Tibial artery (tissue), 4 donors: ENCODE data around the gene SH3BGRL2.

Experiments used
- DNase-seq, 2 donors: peaks; one replicate each; pipeline ENCODE4 v3.0.0-alpha.2; 2019
- H3K27ac ChIP-seq, 2 donors: fragments of 200-600 bp; sonication (generic) in 1 of 2; 1 replicate in 1 of 2; 2 replicates in 1 of 2; pipeline ENCODE4 v1.5.1; 2018 to 2019; ENCODE audit warnings: mild to moderate bottlenecking in 1 of 2
- H3K27me3 ChIP-seq, 2 donors: fragments of 200-600 bp; sonication (generic) in 1 of 2; one replicate each; pipeline versions ENCODE4 v1.5.1 to v1.6.0; 2016 to 2019
- H3K36me3 ChIP-seq, 3 donors: fragments of 200-600 bp; sonication (generic) in 2 of 3; one replicate each; pipeline ENCODE4 v1.5.1; 2016 to 2019; ENCODE audit warnings: mild to moderate bottlenecking in 2 of 3
- H3K4me1 ChIP-seq, 4 donors: fragments of 200-600 bp; sonication (generic) in 2 of 4; 1 replicate in 3 of 4; 2 replicates in 1 of 4; pipeline ENCODE4 v1.5.1; 2016 to 2019
- H3K4me3 ChIP-seq, 2 donors: fragments of 200-600 bp; sonication (generic) in 1 of 2; 1 replicate in 1 of 2; 2 replicates in 1 of 2; pipeline ENCODE4 v1.5.1; 2018 to 2019; ENCODE audit warnings: mild to moderate bottlenecking in 2 of 2
- H3K9me3 ChIP-seq, 3 donors: fragments of 200-600 bp; sonication (generic) in 1 of 3; one replicate each; pipeline ENCODE4 v1.5.1; 2016 to 2019
- CTCF ChIP-seq, 2 experiments: fragments of 200-600 bp in 1 of 2; fragments of 450-650 bp in 1 of 2; IDR thresholded peaks; one replicate each; pipeline ENCODE4 v1.5.1; 2017 to 2019; ENCODE audit warnings: antibody characterized with exemption in 2 of 2, mild to moderate bottlenecking in 1 of 2, moderate library complexity in 1 of 2
- intact Hi-C: fragments of 100-400 bp; cut with DNase I; formaldehyde crosslinking; loops from one replicate; pipeline ENCODE4 v1.15.0; 2023; ENCODE audit warnings: low total_unique reads

Gene SH3BGRL2

DNA sequence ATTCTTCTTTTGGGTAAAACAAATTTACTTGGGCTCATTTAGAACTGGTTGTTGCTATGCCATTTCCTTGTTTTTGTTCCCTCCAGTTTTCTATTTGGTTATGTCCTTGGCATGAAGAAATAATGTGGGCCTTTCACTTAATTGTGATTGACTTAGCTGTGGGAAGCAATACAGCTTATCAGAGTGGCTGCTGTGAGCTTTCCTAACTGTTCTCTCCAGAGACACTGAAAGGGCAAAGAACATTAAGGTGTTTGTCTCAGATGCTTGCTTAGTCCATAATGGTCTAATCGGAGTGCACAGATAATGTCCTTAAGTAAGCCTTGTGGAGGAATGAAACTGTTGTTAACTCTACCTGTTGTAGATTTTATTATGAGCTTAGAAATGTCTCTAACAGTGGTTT, 56.6 kb downstream of the SH3BGRL2 start:
- intact Hi-C loops: no loop called here
- Histone ChIP-seq H3K4me3 (no peak overlapping the region), H3K4me1 (peaks cover 0 to 4% (median 0%) of the 10 kb centered on the region in 4 donors), H3K9me3 (no peaks in the 10 kb centered on the region), H3K27me3 (no peaks in the 10 kb centered on the region), H3K27ac (no peak overlapping the region), H3K36me3 (no peaks in the 10 kb centered on the region)
- no peak for DNase-seq
- no peak for TF ChIP-seq CTCF (IDR thresholded peaks at IDR 0.05)

DNA sequence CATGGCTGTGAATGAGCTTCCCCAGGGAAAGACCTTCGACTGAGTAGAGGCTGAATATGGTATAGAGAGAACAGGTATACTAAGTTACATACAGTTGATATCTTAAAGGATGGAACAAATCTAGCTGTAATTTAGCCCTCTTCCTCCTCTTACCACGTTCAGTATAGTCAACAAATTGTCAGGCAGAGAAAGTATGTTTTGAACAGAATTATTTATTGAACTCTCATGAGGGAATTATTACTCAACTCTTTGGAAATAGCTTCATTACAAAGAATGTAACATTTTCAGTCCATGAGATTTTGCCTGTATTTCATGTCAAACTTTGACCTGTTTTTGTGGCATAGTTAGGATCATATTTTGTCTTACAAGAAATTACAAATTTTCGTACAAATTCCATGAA, 63.0 kb downstream of the SH3BGRL2 start:
- Histone ChIP-seq H3K9me3 (no peaks in the 10 kb centered on the region), H3K4me3 (no peak overlapping the region), H3K27me3 (no peaks in the 10 kb centered on the region), H3K36me3 (no peaks in the 10 kb centered on the region), H3K27ac (no peak overlapping the region), H3K4me1 (no peaks in the 10 kb centered on the region)
- intact Hi-C loops: no loop called here
- no peak for TF ChIP-seq CTCF (IDR thresholded peaks at IDR 0.05)
- DNase-seq: no peak

- Histone ChIP-seq H3K4me1 (no peaks in the 10 kb centered on the region), H3K4me3 (no peak overlapping the region), H3K36me3 (no peaks in the 10 kb centered on the region), H3K9me3 (no peaks in the 10 kb centered on the region), H3K27me3 (no peaks in the 10 kb centered on the region), H3K27ac (no peak overlapping the region)
- TF ChIP-seq CTCF (IDR thresholded peaks at IDR 0.05): no peak
- intact Hi-C loops: no loop called here
- DNase-seq: no peak
These were observed 63.7 kb downstream of the SH3BGRL2 start for GRCh38 chr6:79694623-79695343.

DNA sequence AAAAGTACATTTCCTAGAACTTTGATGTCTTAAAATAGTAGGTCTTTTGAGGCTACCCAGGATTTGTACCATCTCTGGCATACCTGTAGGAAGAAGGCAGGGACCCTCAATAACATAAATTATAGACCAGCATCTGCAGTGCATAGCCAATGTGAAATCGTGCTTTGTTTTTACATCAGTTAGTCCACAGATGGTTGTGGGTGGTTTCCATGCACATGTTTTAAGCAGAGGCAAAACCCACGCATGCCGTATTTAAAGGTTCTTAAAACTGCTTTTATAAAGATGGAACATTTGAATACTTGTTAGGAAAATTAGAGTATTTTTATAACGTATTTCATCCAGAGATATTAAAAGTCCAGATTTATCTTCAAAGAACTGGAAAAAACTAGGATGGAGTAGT, 66.3 kb downstream of the SH3BGRL2 start:
- intact Hi-C loops: no loop called here
- H3K27me3 ChIP-seq: no peaks in the 10 kb centered on the region
- no peak overlapping the region for H3K4me3 ChIP-seq
- TF ChIP-seq CTCF (IDR thresholded peaks at IDR 0.05): no peak
- H3K4me1 ChIP-seq: no peaks in the 10 kb centered on the region
- DNase-seq: no peak
- H3K9me3 ChIP-seq: no peaks in the 10 kb centered on the region
- no peak overlapping the region for H3K27ac ChIP-seq
- H3K36me3 ChIP-seq: no peaks in the 10 kb centered on the region

DNA sequence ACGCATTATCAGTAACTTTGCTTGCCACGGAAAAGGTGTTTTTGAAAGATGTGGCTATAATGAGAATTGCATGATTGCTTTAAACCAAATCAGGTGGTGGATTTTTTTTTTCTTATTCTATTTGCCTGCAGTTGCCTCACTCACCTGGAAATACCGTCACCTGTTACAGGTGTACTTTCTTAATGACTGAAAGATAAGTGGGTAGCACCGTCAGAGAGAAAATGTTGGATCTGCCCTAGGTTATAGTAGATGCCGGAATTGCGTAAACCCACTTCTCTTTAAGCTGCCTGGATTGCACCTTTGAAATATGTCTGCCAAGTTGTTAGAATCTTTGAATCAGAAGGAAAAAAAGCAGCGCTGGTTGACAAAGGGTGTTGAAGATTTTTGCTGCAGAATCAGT, 68.5 kb downstream of the SH3BGRL2 start:
- Histone ChIP-seq H3K27ac (no peak overlapping the region), H3K36me3 (no peaks in the 10 kb centered on the region), H3K9me3 (no peaks in the 10 kb centered on the region), H3K27me3 (no peaks in the 10 kb centered on the region), H3K4me1 (no peaks in the 10 kb centered on the region), H3K4me3 (no peak overlapping the region)
- DNase-seq: no peak
- no peak for TF ChIP-seq CTCF (IDR thresholded peaks at IDR 0.05)
- intact Hi-C loops: no loop called here

DNA sequence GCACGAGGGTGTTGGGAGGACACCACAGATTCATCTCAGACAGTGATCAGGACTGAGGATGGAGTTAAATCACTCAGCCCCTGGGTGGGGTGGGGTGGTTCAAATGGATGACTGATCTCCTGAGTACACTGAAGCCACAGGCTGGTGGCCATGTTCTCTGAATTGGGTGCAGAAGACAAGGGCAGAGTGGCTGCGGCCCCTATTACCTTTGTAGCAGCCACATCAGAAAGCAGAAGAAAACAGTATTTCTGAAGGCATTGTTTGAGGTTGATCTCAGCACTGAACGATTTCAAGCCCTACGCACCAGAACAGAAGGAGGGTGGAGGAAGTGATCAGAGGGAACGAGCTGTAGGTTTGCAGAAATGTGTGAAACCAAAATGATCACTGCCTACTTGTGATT, 71.6 kb downstream of the SH3BGRL2 start:
- no peak for TF ChIP-seq CTCF (IDR thresholded peaks at IDR 0.05)
- Histone ChIP-seq H3K27me3 (no peaks in the 10 kb centered on the region), H3K4me1 (peaks cover 0 to 5% (median 0%) of the 10 kb centered on the region in 4 donors), H3K27ac (no peak overlapping the region), H3K36me3 (no peaks in the 10 kb centered on the region), H3K4me3 (no peak overlapping the region), H3K9me3 (no peaks in the 10 kb centered on the region)
- intact Hi-C loops: no loop called here
- no peak for DNase-seq
